ENCODE measurements around the gene ZNF516.

The ZNF516 gene

DNA sequence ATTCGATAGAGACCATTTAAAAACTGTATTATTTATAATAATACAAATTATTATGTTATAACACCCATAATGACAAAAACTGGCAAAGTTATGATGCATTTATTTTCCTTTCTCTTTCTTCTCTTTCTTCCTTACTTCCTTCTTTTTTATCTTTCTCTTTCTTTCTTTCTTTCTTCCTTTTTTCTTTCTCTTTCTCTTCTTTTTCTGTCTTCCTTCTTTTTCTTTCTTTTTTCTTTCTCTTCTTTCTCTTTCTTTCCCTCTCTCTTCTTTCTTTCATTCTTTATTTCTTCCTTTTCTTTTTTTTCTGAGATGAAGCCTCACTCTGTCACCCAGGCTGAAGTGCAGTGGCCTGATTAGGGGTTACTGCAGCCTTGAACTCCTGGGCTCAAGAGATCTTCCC lies 27.5 kb upstream of the ZNF516 start:
- Histone ChIP-seq H3K27ac (ENCODE audit: extremely low read depth, low read depth, low read length) (no peak overlapping the region), H3K9me3 (ENCODE audit: control insufficient read depth, insufficient read depth, low read depth, low read length) (no peaks in the 10 kb centered on the region), H3K4me1 (ENCODE audit: control insufficient read depth, insufficient read depth, low read length) (peaks cover 3% of the 10 kb centered on the region; the same call in 1 of the 2 replicates), H3K36me3 (ENCODE audit: control insufficient read depth in 2 of 2, insufficient read depth in 1 of 2, low read length in 2 of 2) (no peaks in the 10 kb centered on the region), H3K4me3 (ENCODE audit: low read depth, low read length) (no peak overlapping the region)
- CTCF ChIA-PET, result no interaction called here
- POLR2A ChIA-PET, result no interaction called here
- no peak for TF ChIP-seq ZNF223 (tag by site-specific recombination; IDR thresholded peaks at IDR 0.05)
- peak; percentile 68 for TF ChIP-seq ZNF366 (tag by site-specific recombination; conservative IDR thresholded peaks at IDR 0.05)
- TF ChIP-seq PRDM1 (tag by site-specific recombination; IDR thresholded peaks at IDR 0.05), result peak; percentile 76

DNA sequence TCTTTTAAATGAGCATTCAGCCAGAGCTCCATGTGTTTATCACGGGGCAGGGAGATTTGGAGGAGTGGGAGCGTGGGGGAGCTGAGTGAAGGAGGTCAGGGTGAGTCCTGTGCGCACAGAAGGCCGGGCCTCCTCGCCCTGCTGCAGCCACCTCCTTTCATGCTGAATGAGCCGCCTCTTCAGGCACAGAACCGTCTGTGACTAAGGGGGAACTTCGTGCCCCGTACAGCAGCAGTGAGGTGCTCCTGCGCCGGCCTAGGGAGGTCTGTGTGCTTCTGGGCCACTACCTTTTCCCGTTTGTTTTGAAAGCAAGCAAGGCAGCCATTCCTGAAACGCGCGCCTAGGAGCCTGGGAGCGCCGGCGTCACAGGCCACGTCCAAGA lies 27.1 kb upstream of the ZNF516 start:
- no peak overlapping the region for H3K27ac ChIP-seq (ENCODE audit: extremely low read depth, low read depth, low read length)
- ChIA-PET CTCF (no interaction called here), POLR2A (no interaction called here)
- H3K9me3 ChIP-seq (ENCODE audit: control insufficient read depth, insufficient read depth, low read depth, low read length), result no peaks in the 10 kb centered on the region
- no peak for TF ChIP-seq KLF8 (tag by site-specific recombination; IDR thresholded peaks at IDR 0.05)
- no peak for TF ChIP-seq SALL2 (tag by site-specific recombination; IDR thresholded peaks at IDR 0.05; ENCODE audit: borderline replicate concordance)
- TF ChIP-seq ZNF394 (tag by site-specific recombination; IDR thresholded peaks at IDR 0.05; ENCODE audit: borderline replicate concordance), result no peak
- TF ChIP-seq ZNF211 (tag by site-specific recombination; IDR thresholded peaks at IDR 0.05; ENCODE audit: low read depth), result no peak
- TF ChIP-seq ZNF549 (tag by site-specific recombination; IDR thresholded peaks at IDR 0.05), result no peak
- no peak for TF ChIP-seq BCL6B (tag by site-specific recombination; IDR thresholded peaks at IDR 0.05)
- H3K4me1 ChIP-seq (ENCODE audit: control insufficient read depth, insufficient read depth, low read length), result peaks cover 3% of the 10 kb centered on the region; the same call in 1 of the 2 replicates
- H3K4me3 ChIP-seq (ENCODE audit: low read depth, low read length), result no peak overlapping the region
- no peaks in the 10 kb centered on the region for H3K36me3 ChIP-seq (ENCODE audit: control insufficient read depth in 2 of 2, insufficient read depth in 1 of 2, low read length in 2 of 2)

DNA sequence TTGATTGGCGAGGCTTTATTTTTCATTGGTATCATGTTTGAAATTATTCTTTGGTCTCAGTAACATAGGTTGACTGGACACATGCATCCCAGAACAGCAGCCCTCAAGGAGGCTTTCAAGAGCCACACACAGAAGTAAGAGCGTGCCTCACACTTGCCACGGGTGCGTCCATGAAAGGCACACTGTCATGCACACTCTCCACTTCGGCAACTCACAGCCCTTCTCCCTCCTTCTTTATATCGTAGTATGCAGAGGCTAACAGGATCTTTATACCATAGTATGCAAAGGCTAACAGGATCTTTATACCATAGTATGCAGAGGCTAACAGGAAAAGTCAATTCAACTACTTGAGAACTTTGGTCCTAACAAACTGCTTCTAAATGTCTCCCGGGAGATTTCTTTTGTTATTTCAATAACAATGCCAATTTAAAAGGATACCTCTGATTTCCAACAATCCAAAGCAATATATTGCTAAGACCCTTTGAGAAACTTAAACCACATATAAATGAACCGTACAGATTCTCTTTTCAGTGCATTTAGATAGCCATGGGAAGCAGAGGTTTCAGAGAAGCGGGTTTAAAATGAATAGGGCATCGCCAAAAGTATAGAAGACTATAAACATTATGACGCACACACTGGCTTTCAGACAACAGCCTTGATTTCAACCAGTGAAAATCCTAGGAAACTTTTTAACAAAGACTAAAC lies 26.5 kb upstream of the ZNF516 start:
- Histone ChIP-seq H3K4me3 (ENCODE audit: low read depth, low read length) (no peak overlapping the region), H3K36me3 (ENCODE audit: control insufficient read depth in 2 of 2, insufficient read depth in 1 of 2, low read length in 2 of 2) (no peaks in the 10 kb centered on the region), H3K4me1 (ENCODE audit: control insufficient read depth, insufficient read depth, low read length) (peaks cover 3% of the 10 kb centered on the region; the same call in 1 of the 2 replicates), H3K27ac (ENCODE audit: extremely low read depth, low read depth, low read length) (no peak overlapping the region), H3K9me3 (ENCODE audit: control insufficient read depth, insufficient read depth, low read depth, low read length) (no peaks in the 10 kb centered on the region)
- CTCF ChIA-PET, result interaction anchor here (0.6 to 0.8 kb wide), 2 partner anchors 188 to 1686 kb away, joined by 3 to 5 read pairs; no protein-coding TSS in a partner anchor
- POLR2A ChIA-PET, result no interaction called here
- TF ChIP-seq ZNF501 (tag by site-specific recombination; IDR thresholded peaks at IDR 0.05) (no peak), ZNF776 (tag by site-specific recombination; IDR thresholded peaks at IDR 0.05; ENCODE audit: borderline replicate concordance) (no peak), ZNF114 (tag by site-specific recombination; IDR thresholded peaks at IDR 0.05) (no peak), ZNF350 (tag by site-specific recombination; IDR thresholded peaks at IDR 0.05) (no peak), ZNF280D (tag by site-specific recombination; IDR thresholded peaks at IDR 0.05) (no peak), ZNF423 (tag by site-specific recombination; IDR thresholded peaks at IDR 0.05) (no peak), MEIS1 (CRISPR knock-in tag; IDR thresholded peaks at IDR 0.05; ENCODE audit: borderline replicate concordance) (no peak), KLF16 (tag by site-specific recombination; IDR thresholded peaks at IDR 0.05) (no peak), KLF1 (tag by site-specific recombination; IDR thresholded peaks at IDR 0.05) (no peak)
- TF ChIP-seq, protein P1, sequence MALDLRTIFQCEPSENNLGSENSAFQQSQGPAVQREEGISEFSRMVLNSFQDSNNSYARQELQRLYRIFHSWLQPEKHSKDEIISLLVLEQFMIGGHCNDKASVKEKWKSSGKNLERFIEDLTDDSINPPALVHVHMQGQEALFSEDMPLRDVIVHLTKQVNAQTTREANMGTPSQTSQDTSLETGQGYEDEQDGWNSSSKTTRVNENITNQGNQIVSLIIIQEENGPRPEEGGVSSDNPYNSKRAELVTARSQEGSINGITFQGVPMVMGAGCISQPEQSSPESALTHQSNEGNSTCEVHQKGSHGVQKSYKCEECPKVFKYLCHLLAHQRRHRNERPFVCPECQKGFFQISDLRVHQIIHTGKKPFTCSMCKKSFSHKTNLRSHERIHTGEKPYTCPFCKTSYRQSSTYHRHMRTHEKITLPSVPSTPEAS (tag by site-specific recombination; IDR thresholded peaks at IDR 0.05), result no peak
- TF ChIP-seq, protein P2, sequence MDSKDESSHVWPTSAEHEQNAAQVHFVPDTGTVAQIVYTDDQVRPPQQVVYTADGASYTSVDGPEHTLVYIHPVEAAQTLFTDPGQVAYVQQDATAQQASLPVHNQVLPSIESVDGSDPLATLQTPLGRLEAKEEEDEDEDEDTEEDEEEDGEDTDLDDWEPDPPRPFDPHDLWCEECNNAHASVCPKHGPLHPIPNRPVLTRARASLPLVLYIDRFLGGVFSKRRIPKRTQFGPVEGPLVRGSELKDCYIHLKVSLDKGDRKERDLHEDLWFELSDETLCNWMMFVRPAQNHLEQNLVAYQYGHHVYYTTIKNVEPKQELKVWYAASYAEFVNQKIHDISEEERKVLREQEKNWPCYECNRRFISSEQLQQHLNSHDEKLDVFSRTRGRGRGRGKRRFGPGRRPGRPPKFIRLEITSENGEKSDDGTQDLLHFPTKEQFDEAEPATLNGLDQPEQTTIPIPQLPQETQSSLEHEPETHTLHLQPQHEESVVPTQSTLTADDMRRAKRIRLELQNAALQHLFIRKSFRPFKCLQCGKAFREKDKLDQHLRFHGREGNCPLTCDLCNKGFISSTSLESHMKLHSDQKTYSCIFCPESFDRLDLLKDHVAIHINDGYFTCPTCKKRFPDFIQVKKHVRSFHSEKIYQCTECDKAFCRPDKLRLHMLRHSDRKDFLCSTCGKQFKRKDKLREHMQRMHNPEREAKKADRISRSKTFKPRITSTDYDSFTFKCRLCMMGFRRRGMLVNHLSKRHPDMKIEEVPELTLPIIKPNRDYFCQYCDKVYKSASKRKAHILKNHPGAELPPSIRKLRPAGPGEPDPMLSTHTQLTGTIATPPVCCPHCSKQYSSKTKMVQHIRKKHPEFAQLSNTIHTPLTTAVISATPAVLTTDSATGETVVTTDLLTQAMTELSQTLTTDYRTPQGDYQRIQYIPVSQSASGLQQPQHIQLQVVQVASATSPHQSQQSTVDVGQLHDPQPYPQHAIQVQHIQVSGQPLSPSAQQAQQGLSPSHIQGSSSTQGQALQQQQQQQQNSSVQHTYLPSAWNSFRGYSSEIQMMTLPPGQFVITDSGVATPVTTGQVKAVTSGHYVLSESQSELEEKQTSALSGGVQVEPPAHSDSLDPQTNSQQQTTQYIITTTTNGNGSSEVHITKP (tag by site-specific recombination; IDR thresholded peaks at IDR 0.05), result no peak
- TF ChIP-seq, protein P3, sequence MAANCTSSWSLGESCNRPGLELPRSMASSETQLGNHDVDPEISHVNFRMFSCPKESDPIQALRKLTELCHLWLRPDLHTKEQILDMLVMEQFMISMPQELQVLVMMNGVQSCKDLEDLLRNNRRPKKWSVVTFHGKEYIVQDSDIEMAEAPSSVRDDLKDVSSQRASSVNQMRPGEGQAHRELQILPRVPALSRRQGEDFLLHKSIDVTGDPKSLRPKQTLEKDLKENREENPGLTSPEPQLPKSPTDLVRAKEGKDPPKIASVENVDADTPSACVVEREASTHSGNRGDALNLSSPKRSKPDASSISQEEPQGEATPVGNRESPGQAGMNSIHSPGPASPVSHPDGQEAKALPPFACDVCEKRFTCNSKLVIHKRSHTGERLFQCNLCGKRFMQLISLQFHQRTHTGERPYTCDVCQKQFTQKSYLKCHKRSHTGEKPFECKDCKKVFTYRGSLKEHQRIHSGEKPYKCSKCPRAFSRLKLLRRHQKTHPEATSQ (tag by site-specific recombination; IDR thresholded peaks at IDR 0.05), result no peak

Measured in HEK293 (cell line).